Measurements from ENCODE around the gene MTA1. TPM values are rescaled to one million over a fixed set of nuclear protein-coding genes. Genes with fewer than 3 reads are reported as not detected.

The MTA1 gene
- total and polyA plus RNA-seq, 2 of the 8 experiments (the other 6 are each of a cell fraction or from before 2014, with no cell fraction given) = 73.9 to 221 TPM

- Histone ChIP-seq H3K14ac (ENCODE audit: insufficient read length) (no peak overlapping the region), H4K20me1 (replicated peaks in 1 of 2; ENCODE audit: control insufficient read depth in 1 of 2, insufficient read depth in 2 of 2, low read length in 2 of 2) (peaks cover 0 to 6% of the 10 kb centered on the region in 2 experiments), H4K91ac (replicated peaks; ENCODE audit: insufficient read length, low read length) (no peak overlapping the region), H3K4me2 (ENCODE audit: insufficient read depth in 1 of 2, low read depth in 2 of 2, low read length in 2 of 2) (no peak overlapping the region), H4K5ac (ENCODE audit: insufficient read length, low read depth, low read length) (no peak overlapping the region), H2BK120ac (replicated peaks; ENCODE audit: low read depth, low read length) (no peak overlapping the region), H2BK5ac (ENCODE audit: low read depth, low read length) (no peak overlapping the region), H3K27ac (ENCODE audit: low read depth, low read length) (no peak overlapping the region), H2BK20ac (ENCODE audit: low read length) (no peak overlapping the region), H3K9me3 (ENCODE audit: insufficient read depth in 2 of 2, low read depth in 1 of 2, low read length in 1 of 2) (peaks cover 14 to 21% of the 10 kb centered on the region in 2 experiments; a peak in 2 of 4 replicates), H3K23me2 (ENCODE audit: low read depth, low read length) (peaks cover 6% of the 10 kb centered on the region; the same call in 1 of the 2 replicates), H3K4me3 (ENCODE audit: extremely low read depth in 1 of 4, insufficient read depth in 2 of 4, low read depth in 3 of 4, low read length in 4 of 4) (no peak overlapping the region), H2BK12ac (ENCODE audit: low read depth, low read length) (no peak overlapping the region), H4K8ac (ENCODE audit: extremely low read depth, insufficient read depth, low read length) (no peak overlapping the region), H2AK5ac (ENCODE audit: low read depth, low read length) (no peak overlapping the region), H3K9ac (replicated peaks in 1 of 4; ENCODE audit: extremely low read depth in 1 of 4, low read depth in 3 of 4, low read length in 3 of 4) (no peak overlapping the region), H3K79me1 (ENCODE audit: low read depth, low read length) (no peaks in the 10 kb centered on the region), H2AFZ (ENCODE audit: low read length) (no peak overlapping the region), H3K23ac (ENCODE audit: insufficient read length) (no peak overlapping the region), H3K4ac (replicated peaks; ENCODE audit: insufficient read length, low read depth, low read length) (no peak overlapping the region), H3K27me3 (replicated peaks in 1 of 4; ENCODE audit: control insufficient read depth in 3 of 4, extremely low read depth in 1 of 4, insufficient read depth in 3 of 4, low read length in 3 of 4) (peaks cover 8 to 40% (median 32%) of the 10 kb centered on the region in 4 experiments), H3K4me1 (replicated peaks in 1 of 4; ENCODE audit: control insufficient read depth in 3 of 4, insufficient read depth in 4 of 4, low read length in 3 of 4) (peaks cover 0 to 8% (median 4%) of the 10 kb centered on the region in 4 experiments; a peak in 6 of 7 replicates), H3K36me3 (ENCODE audit: control insufficient read depth in 2 of 4, insufficient read depth in 4 of 4, low read length in 3 of 4) (no peaks in the 10 kb centered on the region), H3K79me2 (ENCODE audit: control insufficient read depth in 1 of 2, insufficient read depth in 2 of 2, low read length in 2 of 2) (no peaks in the 10 kb centered on the region), H2BK15ac (ENCODE audit: low read length) (no peak overlapping the region), H3K56ac (replicated peaks; ENCODE audit: insufficient read length, low read depth, low read length) (no peak overlapping the region), H3K18ac (ENCODE audit: extremely low read depth, low read length) (no peak overlapping the region)
- FAIRE-seq = no peak
- TF ChIP-seq TBP (IDR thresholded peaks at IDR 0.05; ENCODE audit: low read depth, low read length) (no peak), MAFK (IDR thresholded peaks at IDR 0.05; ENCODE audit: low read depth, low read length) (peak; percentile 58)
- POLR2A ChIA-PET (ENCODE audit: partially characterized antibody) = interaction anchor here (0.9 to 3.0 kb wide), 5 partner anchors 10 to 72 kb away, joined by 3 to 9 read pairs (median 3); partner anchors contain the start of gene TEX22
- WGBS, 2 experiments (ENCODE audit: extremely low coverage in 1 of 2, insufficient coverage in 1 of 2, insufficient read length in 1 of 2, insufficient replicate concordance in 2 of 2, low coverage in 1 of 2, low lambda C conversion rate in 2 of 2, missing lambda C conversion rate in 1 of 2) = 91% methylated on average over 10 of the region's 13 CpGs; no CpG with 5 or more reads in 1 of the 2 experiments
- CTCF ChIA-PET (ENCODE audit: partially characterized antibody) = interaction anchor here (0.6 to 1.5 kb wide), 4 partner anchors 22 to 72 kb away, joined by 3 to 6 read pairs (median 4); no protein-coding TSS in a partner anchor
- DNase-seq (ENCODE audit: low read depth in 1 of 2, low spot score in 2 of 2) = no peak
Observed at GRCh38 chr14:105408592-105408991, 11.0 kb upstream of the MTA1 start.

Data from H1 (cell line).